NCI-H146 treated with DMSO at 0.1 percent for 48 hours (cell line): Measurements from ENCODE around the gene RGS21.
A peak's percentile ranks its signal among the peaks of the same experiment; 100 is the strongest.
"Not testable (repeated sequence)": the region's sequence is repeated elsewhere in the genome, so short reads cannot be mapped to it uniquely, and the experiment has no call there.

Experiments used
- DNase-seq: peaks from one replicate; lab custom pipeline; 2025; ENCODE audit not compliant: unreplicated experiment; lab: John Stamatoyannopoulos, UW

Gene RGS21

DNA sequence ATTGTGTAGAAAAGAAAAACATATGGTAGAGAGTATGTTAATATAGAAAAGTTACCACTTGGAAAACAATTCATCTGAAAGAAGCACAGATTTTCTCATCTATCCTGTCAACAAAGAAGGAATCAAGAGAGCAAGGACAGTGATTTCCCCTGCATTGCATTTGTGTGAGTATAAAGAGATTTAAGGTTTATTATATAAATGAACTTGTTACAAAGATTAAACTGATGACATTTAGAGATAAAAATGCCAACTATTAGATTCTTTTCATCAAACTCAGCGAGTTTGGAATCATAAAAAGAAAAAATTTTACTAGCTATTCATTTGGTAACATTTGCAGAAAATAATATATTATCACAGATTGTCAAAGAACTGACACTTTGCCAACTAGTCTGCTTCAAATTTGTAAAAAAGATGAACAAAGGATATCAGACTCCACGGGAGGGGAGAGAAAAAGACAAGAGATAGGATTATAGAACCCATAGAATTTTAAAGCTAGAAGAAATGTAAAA is at the start of gene RGS21:
Gene RGS21 (plus strand): TSS at position 51 of the 509 bp plus-strand sequence. CDS start 26,045 bp downstream, outside the sequence.
- DNase-seq, result no peak

GRCh38 chr1:192268468-192269052 is 48.2 kb upstream of the RGS21 start:
- DNase-seq, result no peak

DNA sequence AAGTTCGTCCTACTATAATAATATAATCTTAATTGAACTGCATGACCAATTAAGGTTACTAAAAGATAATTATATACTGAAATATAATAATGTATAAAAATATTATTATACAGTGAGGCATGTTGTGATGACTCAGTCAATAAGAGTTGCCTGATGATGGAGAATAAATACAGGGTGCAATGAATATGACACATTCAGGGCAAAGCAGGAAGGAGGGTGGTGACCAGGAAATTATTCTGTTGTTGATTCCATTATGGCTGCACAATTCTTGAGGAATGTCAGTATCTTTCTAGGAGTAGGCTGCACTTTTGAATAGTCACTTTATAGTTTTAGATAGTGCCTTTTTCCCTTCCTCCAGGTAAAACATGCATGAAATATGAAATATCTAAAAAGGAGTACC is 46.4 kb upstream of the RGS21 start:
- DNase-seq, result no peak

- DNase-seq, result no peak
These were observed 44.1 kb upstream of the RGS21 start for GRCh38 chr1:192272732-192273131.

- DNase-seq, result no peak
These were observed 42.2 kb upstream of the RGS21 start for GRCh38 chr1:192274588-192274987.

GRCh38 chr1:192277635-192278034 is 39.2 kb upstream of the RGS21 start:
- DNase-seq, result no peak

- DNase-seq, result no peak
These were observed 31.9 kb upstream of the RGS21 start for GRCh38 chr1:192284927-192285326.

DNA sequence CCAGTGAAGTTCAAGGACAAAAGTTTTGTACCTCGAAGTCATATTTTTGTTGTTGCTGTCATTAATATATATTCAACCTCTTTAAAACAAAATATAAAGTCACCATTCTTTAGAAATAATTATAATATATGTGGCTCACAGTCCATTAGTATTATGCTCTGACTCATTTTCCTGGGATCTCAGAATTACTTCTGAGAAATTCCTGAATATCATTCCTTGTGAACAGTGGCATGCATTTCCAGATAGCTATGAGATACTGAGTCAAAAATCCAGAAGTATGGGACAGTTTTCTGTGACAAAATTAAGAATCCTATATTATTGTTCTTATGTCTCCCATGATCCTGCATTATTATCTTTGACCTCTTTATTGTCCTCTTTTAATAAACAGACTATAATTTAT is 13.8 kb upstream of the RGS21 start:
- DNase-seq, result no peak

- DNase-seq, result not testable (repeated sequence)
These were observed 8.5 kb upstream of the RGS21 start for GRCh38 chr1:192308314-192308713.

DNA sequence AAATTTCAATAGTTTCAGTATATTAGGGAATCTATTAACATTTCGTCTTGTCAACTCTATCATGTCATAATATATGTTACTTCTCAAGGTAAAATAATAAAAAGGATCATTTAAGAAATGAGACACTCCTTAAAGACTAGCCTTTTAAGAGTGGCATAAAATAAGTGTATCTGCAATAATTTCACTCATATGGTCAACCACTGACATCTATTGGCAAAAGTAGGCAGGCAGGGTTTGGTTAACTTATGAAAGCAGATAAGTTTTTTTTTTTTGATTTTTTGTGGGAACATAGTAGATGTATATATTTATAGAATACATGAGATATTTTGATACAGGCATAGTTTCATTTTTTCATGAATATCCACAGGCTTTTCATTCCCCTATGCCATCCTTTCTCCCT is 5.5 kb upstream of the RGS21 start:
- peak; percentile 0 for DNase-seq

DNA sequence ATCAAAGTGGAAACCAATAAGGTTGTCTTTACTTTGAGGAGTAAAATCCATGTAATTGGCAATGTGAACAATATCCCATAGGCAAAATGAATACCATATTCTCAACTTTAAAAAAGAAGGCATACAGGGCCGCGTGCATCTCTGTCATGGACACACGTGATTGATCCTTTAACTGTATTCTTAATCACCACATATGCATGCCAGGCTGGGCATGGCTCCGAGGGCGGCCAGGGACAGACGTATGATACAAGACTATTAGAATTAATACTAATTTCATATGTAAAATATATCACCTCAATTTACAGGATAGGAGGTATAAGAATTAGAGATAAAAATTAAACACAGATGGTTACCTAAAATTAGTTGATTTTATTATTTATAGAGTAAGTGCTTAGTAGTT is 11.2 kb downstream of the RGS21 start:
- no peak for DNase-seq

- DNase-seq, result no peak
These were observed 26.1 kb downstream of the RGS21 start for GRCh38 chr1:192342842-192343241.

DNA sequence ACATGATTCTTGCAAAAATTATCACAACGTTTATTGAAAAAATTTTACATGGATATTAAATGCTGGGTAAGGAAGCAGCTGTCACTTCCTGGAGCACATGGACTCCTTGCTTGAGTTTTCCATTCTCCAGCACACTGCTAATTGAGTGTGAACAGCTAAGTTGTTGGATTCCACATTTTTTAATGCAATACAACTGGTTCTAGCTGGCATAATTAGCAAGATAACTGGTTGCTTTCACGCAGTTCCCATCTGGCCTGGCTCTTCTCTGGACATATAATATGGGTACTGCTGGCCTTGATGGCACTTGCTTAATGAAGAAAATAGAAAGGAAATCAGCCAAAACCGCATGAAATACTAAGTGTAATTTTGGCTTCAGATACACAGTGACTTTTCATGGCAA is 26.6 kb downstream of the RGS21 start:
- DNase-seq, result no peak

- DNase-seq, result no peak
These were observed 32.5 kb downstream of the RGS21 start for GRCh38 chr1:192349314-192349713.

DNA sequence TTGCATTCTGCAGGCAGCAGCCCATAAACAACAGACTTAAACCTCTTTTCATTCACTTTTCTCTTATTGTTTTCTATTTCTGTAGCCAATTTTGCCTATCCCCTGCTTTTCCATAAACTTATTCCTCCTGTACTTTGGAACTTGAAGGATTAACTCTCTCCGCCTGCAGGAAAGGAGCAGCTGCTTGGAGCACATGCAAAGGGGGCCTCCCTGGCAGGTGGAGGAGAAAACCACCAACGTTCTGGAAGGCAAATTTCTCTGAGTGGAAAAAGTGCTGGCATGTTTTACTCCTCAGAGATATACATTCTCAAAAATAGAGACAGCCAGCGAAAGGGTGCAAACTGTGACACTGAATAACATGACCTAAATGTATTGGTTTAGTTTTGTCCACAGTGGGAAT is 33.6 kb downstream of the RGS21 start:
- DNase-seq, result no peak

GRCh38 chr1:192351550-192351949 is 34.8 kb downstream of the RGS21 start:
- no peak for DNase-seq

- DNase-seq, result no peak
These were observed 41.1 kb downstream of the RGS21 start for GRCh38 chr1:192357924-192358323.

- DNase-seq, result no peak
These were observed 41.6 kb downstream of the RGS21 start for GRCh38 chr1:192358402-192358801.

- DNase-seq, result no peak
These were observed 42.0 kb downstream of the RGS21 start for GRCh38 chr1:192358822-192359221.

DNA sequence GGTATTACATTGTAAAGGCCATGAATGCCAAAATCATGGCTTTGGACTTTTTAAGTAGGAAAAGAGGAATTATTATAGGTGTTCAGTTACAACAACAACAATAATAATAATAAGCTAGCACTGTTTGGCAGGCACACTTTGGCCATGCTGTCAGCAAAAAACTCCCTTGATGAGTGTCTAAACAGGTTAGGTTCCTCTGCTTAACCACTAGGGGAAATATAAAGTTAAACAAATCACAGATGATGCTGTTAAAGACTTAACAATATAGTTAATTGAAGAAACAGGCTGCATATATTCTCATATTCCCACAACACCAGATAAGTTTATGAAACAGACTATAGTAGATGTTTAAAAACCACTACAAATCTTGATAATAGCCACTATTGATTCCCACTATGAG is 46.4 kb downstream of the RGS21 start:
- DNase-seq, result no peak

DNA sequence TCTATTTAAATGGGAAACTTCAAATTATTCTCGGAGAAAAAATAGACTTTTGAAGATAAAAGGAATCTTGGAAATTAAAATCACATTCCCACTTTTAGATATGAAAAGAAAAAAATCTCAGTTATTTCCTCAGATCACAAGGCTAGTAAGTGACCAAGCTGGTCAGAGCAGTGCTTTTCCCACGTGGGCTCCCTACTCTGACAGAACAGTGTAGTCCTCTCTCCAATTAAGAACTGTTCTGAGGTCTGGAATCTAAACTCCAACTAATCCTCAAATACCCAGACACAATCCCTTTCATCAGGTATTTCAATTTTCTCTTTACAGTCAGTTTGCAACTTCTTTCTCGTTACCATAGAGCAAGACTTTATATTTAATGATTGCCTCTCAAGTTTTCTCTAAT is 50.6 kb downstream of the RGS21 start:
- DNase-seq, result no peak

- DNase-seq, result no peak
These were observed 58.5 kb downstream of the RGS21 start for GRCh38 chr1:192375306-192375705.

DNA sequence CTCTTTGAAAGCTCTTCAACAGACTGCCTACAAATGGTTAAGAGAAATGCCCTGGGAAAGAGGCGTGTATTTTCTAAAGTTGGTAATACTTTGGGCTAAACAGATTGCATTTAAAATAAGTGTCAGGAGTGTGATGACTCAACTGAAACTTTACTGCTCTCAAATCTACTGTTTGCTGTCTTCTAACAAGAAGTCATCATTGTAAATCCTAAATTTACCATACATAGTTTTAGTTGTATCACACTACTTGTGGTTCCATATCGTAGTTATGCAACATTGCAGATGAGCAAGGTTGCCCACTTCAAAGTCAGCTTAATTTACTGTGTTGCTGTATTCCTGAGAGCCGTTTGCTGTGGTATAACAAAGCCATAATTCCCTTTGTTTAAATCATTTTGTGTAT is 59.6 kb downstream of the RGS21 start:
- DNase-seq, result no peak
